ENCODE data around the gene CUZD1.

CUZD1 gene

GRCh38 chr10:122841569-122841968 is 4.1 kb downstream of the CUZD1 start:
- H3K9ac ChIP-seq (ENCODE audit: low read length), result no peak overlapping the region
- no peak overlapping the region for H2AFZ ChIP-seq (ENCODE audit: insufficient read depth, low read length, poor library complexity)
- no peak for DNase-seq
- peaks cover 7% of the 10 kb centered on the region in 2 experiments for H3K4me1 ChIP-seq (ENCODE audit: control insufficient read depth in 1 of 2, insufficient read depth in 2 of 2, low read length in 2 of 2)
- H3K27ac ChIP-seq (ENCODE audit: low read depth, low read length), result no peak overlapping the region
- no peak overlapping the region for H4K8ac ChIP-seq (ENCODE audit: low read depth, low read length)
- H3K9me3 ChIP-seq (ENCODE audit: insufficient read depth, low read depth, low read length), result no peaks in the 10 kb centered on the region
- no peak overlapping the region for H3K23ac ChIP-seq (ENCODE audit: low read length)
- H3K4me3 ChIP-seq (ENCODE audit: low read depth, low read length), result no peak overlapping the region
- H3K79me2 ChIP-seq (ENCODE audit: control insufficient read depth, insufficient read depth, low read length, poor library complexity), result no peaks in the 10 kb centered on the region
- no peak overlapping the region for H3K4me2 ChIP-seq (ENCODE audit: low read length)
- no peaks in the 10 kb centered on the region for H3K36me3 ChIP-seq (ENCODE audit: control insufficient read depth in 1 of 2, insufficient read depth in 2 of 2, low read length in 2 of 2)
- no peak overlapping the region for H3K14ac ChIP-seq (ENCODE audit: low read length)
- H3K27me3 ChIP-seq (ENCODE audit: insufficient read depth, low read length), result no peaks in the 10 kb centered on the region
- H2BK5ac ChIP-seq (ENCODE audit: low read depth, low read length, poor library complexity), result no peak overlapping the region
- H4K91ac ChIP-seq (ENCODE audit: low read depth, low read length), result no peak overlapping the region
- no peak overlapping the region for H3K18ac ChIP-seq (ENCODE audit: low read length)
- H3K4ac ChIP-seq (ENCODE audit: low read depth, low read length), result no peak overlapping the region
- no peak overlapping the region for H2BK120ac ChIP-seq (ENCODE audit: insufficient read depth, low read length, poor library complexity)
- no peak overlapping the region for H2AK5ac ChIP-seq (ENCODE audit: low read length)
- no peak overlapping the region for H2BK12ac ChIP-seq (ENCODE audit: low read length)
- H4K12ac ChIP-seq (ENCODE audit: low read depth, low read length), result no peak overlapping the region
- H3K79me1 ChIP-seq (ENCODE audit: low read length), result no peaks in the 10 kb centered on the region

- Histone ChIP-seq H3K4me2 (ENCODE audit: low read length) (no peak overlapping the region), H3K27ac (ENCODE audit: low read depth, low read length) (no peak overlapping the region), H3K23ac (ENCODE audit: low read length) (no peak overlapping the region), H2BK5ac (ENCODE audit: low read depth, low read length, poor library complexity) (no peak overlapping the region), H2BK120ac (ENCODE audit: insufficient read depth, low read length, poor library complexity) (no peak overlapping the region), H2AK5ac (ENCODE audit: low read length) (no peak overlapping the region), H3K79me2 (ENCODE audit: control insufficient read depth, insufficient read depth, low read length, poor library complexity) (no peaks in the 10 kb centered on the region), H2BK12ac (ENCODE audit: low read length) (no peak overlapping the region), H3K36me3 (ENCODE audit: control insufficient read depth in 1 of 2, insufficient read depth in 2 of 2, low read length in 2 of 2) (no peaks in the 10 kb centered on the region), H4K12ac (ENCODE audit: low read depth, low read length) (no peak overlapping the region), H3K9me3 (ENCODE audit: insufficient read depth, low read depth, low read length) (no peaks in the 10 kb centered on the region), H2AFZ (ENCODE audit: insufficient read depth, low read length, poor library complexity) (no peak overlapping the region), H3K9ac (ENCODE audit: low read length) (no peak overlapping the region), H3K4me1 (ENCODE audit: control insufficient read depth in 1 of 2, insufficient read depth in 2 of 2, low read length in 2 of 2) (no peaks in the 10 kb centered on the region), H3K4ac (ENCODE audit: low read depth, low read length) (no peak overlapping the region), H3K14ac (ENCODE audit: low read length) (no peak overlapping the region), H3K79me1 (ENCODE audit: low read length) (no peaks in the 10 kb centered on the region), H3K27me3 (ENCODE audit: insufficient read depth, low read length) (no peaks in the 10 kb centered on the region), H4K8ac (ENCODE audit: low read depth, low read length) (no peak overlapping the region), H3K4me3 (ENCODE audit: low read depth, low read length) (no peak overlapping the region), H4K91ac (ENCODE audit: low read depth, low read length) (no peak overlapping the region), H3K18ac (ENCODE audit: low read length) (no peak overlapping the region)
- no peak for DNase-seq
Measured at GRCh38 chr10:122839505-122839904, 6.2 kb downstream of the CUZD1 start.

GRCh38 chr10:122838880-122839279 is 6.8 kb downstream of the CUZD1 start:
- Histone ChIP-seq H3K4me3 (ENCODE audit: low read depth, low read length) (no peak overlapping the region), H2AFZ (ENCODE audit: insufficient read depth, low read length, poor library complexity) (no peak overlapping the region), H2BK120ac (ENCODE audit: insufficient read depth, low read length, poor library complexity) (no peak overlapping the region), H3K4me1 (ENCODE audit: control insufficient read depth in 1 of 2, insufficient read depth in 2 of 2, low read length in 2 of 2) (no peaks in the 10 kb centered on the region), H3K27ac (ENCODE audit: low read depth, low read length) (no peak overlapping the region), H3K9me3 (ENCODE audit: insufficient read depth, low read depth, low read length) (no peaks in the 10 kb centered on the region), H3K18ac (ENCODE audit: low read length) (no peak overlapping the region), H3K23ac (ENCODE audit: low read length) (no peak overlapping the region), H2AK5ac (ENCODE audit: low read length) (no peak overlapping the region), H2BK5ac (ENCODE audit: low read depth, low read length, poor library complexity) (no peak overlapping the region), H3K9ac (ENCODE audit: low read length) (no peak overlapping the region), H3K27me3 (ENCODE audit: insufficient read depth, low read length) (no peaks in the 10 kb centered on the region), H4K12ac (ENCODE audit: low read depth, low read length) (no peak overlapping the region), H3K79me1 (ENCODE audit: low read length) (no peaks in the 10 kb centered on the region), H3K79me2 (ENCODE audit: control insufficient read depth, insufficient read depth, low read length, poor library complexity) (no peaks in the 10 kb centered on the region), H2BK12ac (ENCODE audit: low read length) (no peak overlapping the region), H4K91ac (ENCODE audit: low read depth, low read length) (no peak overlapping the region), H3K4me2 (ENCODE audit: low read length) (no peak overlapping the region), H3K4ac (ENCODE audit: low read depth, low read length) (no peak overlapping the region), H4K8ac (ENCODE audit: low read depth, low read length) (no peak overlapping the region), H3K36me3 (ENCODE audit: control insufficient read depth in 1 of 2, insufficient read depth in 2 of 2, low read length in 2 of 2) (no peaks in the 10 kb centered on the region), H3K14ac (ENCODE audit: low read length) (no peak overlapping the region)
- WGBS (ENCODE audit: extremely low coverage, insufficient coverage, insufficient read length), result no CpG with 5 or more reads among the region's 4 CpGs
- DNase-seq, result no peak

GRCh38 chr10:122835908-122836307 is 9.7 kb downstream of the CUZD1 start:
- Histone ChIP-seq H3K4ac (ENCODE audit: low read depth, low read length) (no peak overlapping the region), H3K27me3 (ENCODE audit: insufficient read depth, low read length) (no peaks in the 10 kb centered on the region), H2BK5ac (ENCODE audit: low read depth, low read length, poor library complexity) (no peak overlapping the region), H4K12ac (ENCODE audit: low read depth, low read length) (no peak overlapping the region), H3K4me3 (ENCODE audit: low read depth, low read length) (no peak overlapping the region), H2AK5ac (ENCODE audit: low read length) (no peak overlapping the region), H3K14ac (ENCODE audit: low read length) (no peak overlapping the region), H3K23ac (ENCODE audit: low read length) (no peak overlapping the region), H3K79me2 (ENCODE audit: control insufficient read depth, insufficient read depth, low read length, poor library complexity) (no peaks in the 10 kb centered on the region), H3K36me3 (ENCODE audit: control insufficient read depth in 1 of 2, insufficient read depth in 2 of 2, low read length in 2 of 2) (no peaks in the 10 kb centered on the region), H3K27ac (ENCODE audit: low read depth, low read length) (no peak overlapping the region), H2BK120ac (ENCODE audit: insufficient read depth, low read length, poor library complexity) (no peak overlapping the region), H3K18ac (ENCODE audit: low read length) (no peak overlapping the region), H3K4me2 (ENCODE audit: low read length) (no peak overlapping the region), H3K79me1 (ENCODE audit: low read length) (no peaks in the 10 kb centered on the region), H2AFZ (ENCODE audit: insufficient read depth, low read length, poor library complexity) (no peak overlapping the region), H4K91ac (ENCODE audit: low read depth, low read length) (no peak overlapping the region), H3K9ac (ENCODE audit: low read length) (no peak overlapping the region), H3K4me1 (ENCODE audit: control insufficient read depth in 1 of 2, insufficient read depth in 2 of 2, low read length in 2 of 2) (no peaks in the 10 kb centered on the region), H3K9me3 (ENCODE audit: insufficient read depth, low read depth, low read length) (no peaks in the 10 kb centered on the region), H2BK12ac (ENCODE audit: low read length) (no peak overlapping the region), H4K8ac (ENCODE audit: low read depth, low read length) (no peak overlapping the region)
- DNase-seq, result no peak
- no CpG with 5 or more reads among the region's 2 CpGs for WGBS (ENCODE audit: extremely low coverage, insufficient coverage, insufficient read length)

GRCh38 chr10:122830965-122831353 is 14.7 kb downstream of the CUZD1 start:
- Histone ChIP-seq H3K4ac (ENCODE audit: low read depth, low read length) (no peak overlapping the region), H3K9me3 (ENCODE audit: insufficient read depth, low read depth, low read length) (no peaks in the 10 kb centered on the region), H3K4me1 (ENCODE audit: control insufficient read depth in 1 of 2, insufficient read depth in 2 of 2, low read length in 2 of 2) (no peaks in the 10 kb centered on the region), H2BK12ac (ENCODE audit: low read length) (no peak overlapping the region), H3K4me3 (ENCODE audit: low read depth, low read length) (no peak overlapping the region), H3K27me3 (ENCODE audit: insufficient read depth, low read length) (no peaks in the 10 kb centered on the region), H2BK120ac (ENCODE audit: insufficient read depth, low read length, poor library complexity) (no peak overlapping the region), H4K91ac (ENCODE audit: low read depth, low read length) (no peak overlapping the region), H4K12ac (ENCODE audit: low read depth, low read length) (no peak overlapping the region), H3K23ac (ENCODE audit: low read length) (no peak overlapping the region), H3K4me2 (ENCODE audit: low read length) (no peak overlapping the region), H3K18ac (ENCODE audit: low read length) (no peak overlapping the region), H2BK5ac (ENCODE audit: low read depth, low read length, poor library complexity) (no peak overlapping the region), H3K79me1 (ENCODE audit: low read length) (no peaks in the 10 kb centered on the region), H3K79me2 (ENCODE audit: control insufficient read depth, insufficient read depth, low read length, poor library complexity) (no peaks in the 10 kb centered on the region), H2AK5ac (ENCODE audit: low read length) (no peak overlapping the region), H3K14ac (ENCODE audit: low read length) (no peak overlapping the region), H3K27ac (ENCODE audit: low read depth, low read length) (no peak overlapping the region), H3K36me3 (ENCODE audit: control insufficient read depth in 1 of 2, insufficient read depth in 2 of 2, low read length in 2 of 2) (no peaks in the 10 kb centered on the region), H2AFZ (ENCODE audit: insufficient read depth, low read length, poor library complexity) (no peak overlapping the region), H4K8ac (ENCODE audit: low read depth, low read length) (no peak overlapping the region), H3K9ac (ENCODE audit: low read length) (no peak overlapping the region)
- DNase-seq, result no peak
- no CpG with 5 or more reads among the region's 1 CpG for WGBS (ENCODE audit: extremely low coverage, insufficient coverage, insufficient read length)
